Natural killer cell (primary cell): ENCODE data around the gene EIF5B. TPM values are rescaled to one million over a fixed set of nuclear protein-coding genes. Genes with fewer than 3 reads are reported as not detected.
"Not testable (repeated sequence)": the region's sequence is repeated elsewhere in the genome, so short reads cannot be mapped to it uniquely, and the experiment has no call there.

Experiments used
- ATAC-seq, 3 donors: fragments of 150-1000 bp in 2 of 3; fragments of 200-7000 bp in 1 of 3; cut with Tn5 transposase; 1 replicate in 1 of 3; 2 replicates in 2 of 3; pipeline ENCODE4 v1.10.0; 2021; ENCODE audit warnings: mild to moderate bottlenecking in 2 of 3, moderate library complexity in 2 of 3
- DNase-seq, 2 donors: peaks; one replicate each; pipeline versions ENCODE4 v3.0.0 to v3.0.0-alpha.2; 2013 to 2021; ENCODE audit warnings: mixed read lengths in 1 of 2
- H3K27ac ChIP-seq: one replicate; pipeline ENCODE4 v1.5.1; 2013; ENCODE audit warnings: mild to moderate bottlenecking, low read length
- H3K27me3 ChIP-seq: one replicate; pipeline ENCODE4 v1.6.1; 2013; ENCODE audit warnings: low read length; ENCODE audit not compliant: control insufficient read depth, insufficient read depth
- H3K36me3 ChIP-seq: one replicate; pipeline ENCODE4 v1.6.1; 2013; ENCODE audit warnings: low read length; ENCODE audit not compliant: control insufficient read depth, insufficient read depth
- H3K4me1 ChIP-seq: one replicate; pipeline ENCODE4 v1.6.1; 2013; ENCODE audit warnings: low read length; ENCODE audit not compliant: control insufficient read depth, insufficient read depth
- H3K4me3 ChIP-seq: one replicate; pipeline ENCODE4 v1.5.1; 2013; ENCODE audit warnings: low read length
- H3K9me3 ChIP-seq: one replicate; pipeline ENCODE4 v1.6.1; 2013; ENCODE audit warnings: low read length; ENCODE audit not compliant: control insufficient read depth, insufficient read depth
- H3K27ac Mint-ChIP-seq, 2 donors: one replicate each; pipeline ENCODE4 v1.8.0; 2022; ENCODE audit warnings: mild to moderate bottlenecking in 2 of 2, mixed read lengths in 2 of 2, moderate library complexity in 1 of 2
- H3K27me3 Mint-ChIP-seq, 2 donors: one replicate each; pipeline ENCODE4 v1.8.0; 2022; ENCODE audit warnings: low read depth in 2 of 2, mixed read lengths in 2 of 2
- H3K36me3 Mint-ChIP-seq: one replicate; pipeline ENCODE4 v1.8.0; 2022; ENCODE audit warnings: mixed read lengths
- H3K4me1 Mint-ChIP-seq, 2 donors: one replicate each; pipeline ENCODE4 v1.8.0; 2022; ENCODE audit warnings: mixed read lengths in 2 of 2
- H3K4me3 Mint-ChIP-seq: one replicate; pipeline ENCODE4 v1.8.0; 2022; ENCODE audit warnings: mild to moderate bottlenecking, moderate library complexity, mixed read lengths
- H3K9me3 Mint-ChIP-seq, 2 donors: one replicate each; pipeline ENCODE4 v1.8.0; 2022; ENCODE audit warnings: mixed read lengths in 2 of 2
- CTCF ChIP-seq: fragments of 200-600 bp; IDR thresholded peaks from one replicate; pipeline ENCODE4 v1.8.0; 2022; ENCODE audit warnings: antibody characterized with exemption
- WGBS: methylation state at CpG from one replicate; pipeline ENCODE4 v1.1.7; 2013; ENCODE audit warnings: missing lambda C conversion rate; ENCODE audit not compliant: insufficient coverage; 5-methylcytosine and 5-hydroxymethylcytosine counted together
- intact Hi-C: fragments of 100-400 bp; cut with micrococcal nuclease; formaldehyde crosslinking; loops from one replicate; pipeline ENCODE4 v1.14.2; 2022
- total RNA-seq, 4 donors: library from RNA; stranded (reverse); fragments of 120-200 nt in 1 of 4; gene quantifications; one replicate each; pipeline versions ENCODE4 v1.2.3 to v1.2.4, GENCODE V29; 2013 to 2022

The EIF5B gene
- total RNA-seq, 3 donors from 2014 or later (not counting 1 experiment from before 2014, with no cell fraction given) = 33.5 to 40.6 (median 40.3) TPM

GRCh38 chr2:99356853-99357252 lies 19.7 kb downstream of the EIF5B start:
- Mint-ChIP-seq H3K4me1 (peaks cover 28 to 36% of the 10 kb centered on the region in 2 donors), H3K36me3 (peaks cover 7% of the 10 kb centered on the region), H3K9me3 (no peaks in the 10 kb centered on the region), H3K27me3 (no peaks in the 10 kb centered on the region), H3K27ac (peak overlapping the region in 1 of 2 donors; percentile 4), H3K4me3 (no peak overlapping the region)
- Histone ChIP-seq H3K27me3 (no peaks in the 10 kb centered on the region), H3K9me3 (no peaks in the 10 kb centered on the region), H3K4me3 (no peak overlapping the region), H3K36me3 (peaks cover 7% of the 10 kb centered on the region), H3K27ac (no peak overlapping the region), H3K4me1 (no peaks in the 10 kb centered on the region)
- no peak for TF ChIP-seq CTCF
- DNase-seq (no peak), ATAC-seq (no peak)
- intact Hi-C loops = no loop called here

GRCh38 chr2:99365661-99366060 lies 28.5 kb downstream of the EIF5B start:
- TF ChIP-seq CTCF = no peak

GRCh38 chr2:99368854-99369253 lies 31.7 kb downstream of the EIF5B start:
- intact Hi-C loops, ATAC-seq, H3K27ac Mint-ChIP-seq, H3K27me3 Mint-ChIP-seq, H3K4me3 ChIP-seq, H3K27ac ChIP-seq, H3K4me1 ChIP-seq, DNase-seq, H3K9me3 ChIP-seq, H3K27me3 ChIP-seq, H3K9me3 Mint-ChIP-seq, H3K4me1 Mint-ChIP-seq, H3K4me3 Mint-ChIP-seq: not testable (repeated sequence)
- H3K36me3 ChIP-seq = peaks cover 77% of the 10 kb centered on the region
- H3K36me3 Mint-ChIP-seq = peaks cover 14% of the 10 kb centered on the region
- 100% methylated on average over 5 of the region's 5 CpGs for WGBS

More at GRCh38 chr2:99365661-99366060, 28.5 kb downstream of the EIF5B start:
- no CpG with 5 or more reads among the region's 2 CpGs for WGBS
- Mint-ChIP-seq H3K4me3 (no peak overlapping the region), H3K4me1 (no peaks in the 10 kb centered on the region), H3K27me3 (no peaks in the 10 kb centered on the region), H3K27ac (no peak overlapping the region), H3K36me3 (peaks cover 7% of the 10 kb centered on the region), H3K9me3 (no peaks in the 10 kb centered on the region)
- Histone ChIP-seq H3K4me1 (no peaks in the 10 kb centered on the region), H3K36me3 (peaks cover 74% of the 10 kb centered on the region), H3K27me3 (no peaks in the 10 kb centered on the region), H3K27ac (no peak overlapping the region), H3K9me3 (no peaks in the 10 kb centered on the region), H3K4me3 (no peak overlapping the region)
- ATAC-seq = no peak
- DNase-seq = no peak
- intact Hi-C loops = no loop called here

- H3K27ac ChIP-seq = no peak overlapping the region
- no peak overlapping the region for H3K4me3 ChIP-seq
- no peaks in the 10 kb centered on the region for H3K4me1 Mint-ChIP-seq
- H3K36me3 Mint-ChIP-seq = peaks cover 30% of the 10 kb centered on the region
- no peak overlapping the region for H3K27ac Mint-ChIP-seq
- no peaks in the 10 kb centered on the region for H3K27me3 Mint-ChIP-seq
- intact Hi-C loops = no loop called here
- ATAC-seq (no peak), DNase-seq (no peak)
- no peaks in the 10 kb centered on the region for H3K27me3 ChIP-seq
- no peak for TF ChIP-seq CTCF
- WGBS = 100% methylated on average over 2 of the region's 4 CpGs
- H3K36me3 ChIP-seq = peaks cover 61% of the 10 kb centered on the region
- H3K9me3 Mint-ChIP-seq = peaks cover 0 to 2% of the 10 kb centered on the region in 2 donors
- H3K9me3 ChIP-seq = no peaks in the 10 kb centered on the region
- no peak overlapping the region for H3K4me3 Mint-ChIP-seq
- H3K4me1 ChIP-seq = no peaks in the 10 kb centered on the region
Measured at GRCh38 chr2:99373144-99373543, 36.0 kb downstream of the EIF5B start.
